Renal cortex interstitium (tissue), 11 donors: Measurements from ENCODE around the gene LTA4H. TPM values are rescaled to one million over a fixed set of nuclear protein-coding genes. Genes with fewer than 3 reads are reported as not detected.
A peak's percentile ranks its signal among the peaks of the same experiment; 100 is the strongest.

Experiments
- DNase-seq, 11 donors: peaks; one replicate each; pipeline ENCODE4 v3.0.0-alpha.2; 2013; ENCODE audit warnings: low read depth in 9 of 11, low spot score in 4 of 11; ENCODE audit errors: extremely low read depth in 1 of 11
- polyA plus RNA-seq, 3 donors: library from polyadenylated mRNA; unstranded; fragments of 120-200 nt; gene quantifications; one replicate each; pipeline ENCODE4 v1.2.1, GENCODE V29; 2013; ENCODE audit not compliant: insufficient read length in 3 of 3

Gene LTA4H
- polyA plus RNA-seq, 3 donors = 120 to 138 (median 125) TPM

GRCh38 chr12:96064966-96065365, 29.6 kb upstream of the LTA4H start:
- no peak for DNase-seq

GRCh38 chr12:96064271-96064670, 28.9 kb upstream of the LTA4H start:
- no peak for DNase-seq

GRCh38 chr12:96063046-96063445, 27.7 kb upstream of the LTA4H start:
- no peak for DNase-seq

- DNase-seq = peak in 10 of 11 donors; percentile 39 to 79 (median 64)
Observed at GRCh38 chr12:96061864-96062453, 26.6 kb upstream of the LTA4H start.

GRCh38 chr12:96061323-96061722, 25.9 kb upstream of the LTA4H start:
- DNase-seq = no peak

GRCh38 chr12:96060041-96060440, 24.7 kb upstream of the LTA4H start:
- DNase-seq = no peak

GRCh38 chr12:96057986-96058553, 22.7 kb upstream of the LTA4H start:
- DNase-seq = no peak

- DNase-seq = no peak
Observed at GRCh38 chr12:96056646-96057455, 21.5 kb upstream of the LTA4H start.

- DNase-seq = no peak
Observed at GRCh38 chr12:96054244-96054610, 18.8 kb upstream of the LTA4H start.

- no peak for DNase-seq
Observed at GRCh38 chr12:96053476-96054243, 18.3 kb upstream of the LTA4H start.

- no peak for DNase-seq
Observed at GRCh38 chr12:96051756-96052485, 16.5 kb upstream of the LTA4H start.

GRCh38 chr12:96050139-96050538, 14.8 kb upstream of the LTA4H start:
- no peak for DNase-seq

GRCh38 chr12:96049101-96049500, 13.7 kb upstream of the LTA4H start:
- no peak for DNase-seq

GRCh38 chr12:96048393-96048969, 13.1 kb upstream of the LTA4H start:
- DNase-seq = no peak

- no peak for DNase-seq
Observed at GRCh38 chr12:96047229-96048211, 12.1 kb upstream of the LTA4H start.

- no peak for DNase-seq
Observed at GRCh38 chr12:96046543-96047228, 11.3 kb upstream of the LTA4H start.

- no peak for DNase-seq
Observed at GRCh38 chr12:96045566-96045965, 10.2 kb upstream of the LTA4H start.
